ENCODE measurements around the gene MCC.
"Not testable (repeated sequence)": the region's sequence is repeated elsewhere in the genome, so short reads cannot be mapped to it uniquely, and the experiment has no call there.

MCC gene

DNA sequence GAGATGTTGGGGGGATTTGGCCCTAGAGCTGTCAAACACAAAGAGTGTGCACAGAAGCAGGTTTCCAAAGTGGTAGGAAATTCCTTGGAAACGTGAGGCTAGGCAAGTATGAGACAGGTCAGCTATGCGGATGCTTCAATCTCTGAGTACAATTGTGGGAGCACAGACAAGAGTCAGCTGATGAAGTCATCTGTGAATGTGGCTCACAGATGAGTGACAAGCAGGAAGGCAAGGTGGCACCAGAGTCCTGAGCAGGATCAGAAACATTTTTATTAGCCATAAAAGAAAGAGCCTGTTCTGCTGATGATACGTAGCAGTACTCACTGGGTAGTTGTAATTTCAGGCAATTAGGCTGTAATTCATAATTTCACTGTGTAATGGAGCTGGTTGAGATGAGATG is 394.7 kb downstream of the MCC start:
- no peak for DNase-seq

DNA sequence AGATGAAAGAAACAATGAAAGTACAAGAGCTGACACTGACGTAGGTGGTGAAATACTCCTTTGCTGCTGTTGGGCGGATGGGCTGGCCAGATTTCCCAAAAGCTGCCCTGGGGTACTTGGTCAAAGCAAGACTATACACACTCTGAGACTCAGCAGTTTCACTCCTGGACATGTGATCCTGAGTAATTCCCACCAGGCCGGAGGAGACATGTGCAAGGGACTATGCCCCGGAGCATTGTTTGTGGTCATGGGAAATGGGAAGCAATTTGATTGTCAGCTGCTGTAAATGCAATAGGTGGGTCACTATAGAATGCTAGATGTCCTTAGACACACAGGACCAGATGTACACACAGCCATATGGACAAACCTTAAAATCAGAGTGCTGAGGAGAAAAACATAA is 395.6 kb downstream of the MCC start:
- DNase-seq = no peak

DNA sequence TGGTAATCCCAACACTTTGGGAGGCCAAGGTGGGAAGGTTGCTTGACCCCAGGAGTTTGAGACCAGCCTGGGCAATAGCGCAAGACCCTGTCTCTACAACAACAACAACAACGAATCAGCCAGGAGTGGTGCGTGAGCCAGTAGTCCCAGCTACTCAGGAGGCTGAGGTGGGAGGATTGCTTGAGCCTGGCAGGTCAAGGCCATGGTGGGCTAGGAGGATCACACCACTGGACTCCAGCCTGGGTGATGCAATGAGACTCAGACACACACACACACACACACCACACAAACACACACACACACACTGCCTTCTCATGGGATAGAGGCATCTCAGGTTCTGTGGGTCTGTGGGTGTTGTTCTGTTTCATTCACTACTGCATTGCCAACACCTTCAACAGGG is 396.6 kb downstream of the MCC start:
- no peak for DNase-seq

DNA sequence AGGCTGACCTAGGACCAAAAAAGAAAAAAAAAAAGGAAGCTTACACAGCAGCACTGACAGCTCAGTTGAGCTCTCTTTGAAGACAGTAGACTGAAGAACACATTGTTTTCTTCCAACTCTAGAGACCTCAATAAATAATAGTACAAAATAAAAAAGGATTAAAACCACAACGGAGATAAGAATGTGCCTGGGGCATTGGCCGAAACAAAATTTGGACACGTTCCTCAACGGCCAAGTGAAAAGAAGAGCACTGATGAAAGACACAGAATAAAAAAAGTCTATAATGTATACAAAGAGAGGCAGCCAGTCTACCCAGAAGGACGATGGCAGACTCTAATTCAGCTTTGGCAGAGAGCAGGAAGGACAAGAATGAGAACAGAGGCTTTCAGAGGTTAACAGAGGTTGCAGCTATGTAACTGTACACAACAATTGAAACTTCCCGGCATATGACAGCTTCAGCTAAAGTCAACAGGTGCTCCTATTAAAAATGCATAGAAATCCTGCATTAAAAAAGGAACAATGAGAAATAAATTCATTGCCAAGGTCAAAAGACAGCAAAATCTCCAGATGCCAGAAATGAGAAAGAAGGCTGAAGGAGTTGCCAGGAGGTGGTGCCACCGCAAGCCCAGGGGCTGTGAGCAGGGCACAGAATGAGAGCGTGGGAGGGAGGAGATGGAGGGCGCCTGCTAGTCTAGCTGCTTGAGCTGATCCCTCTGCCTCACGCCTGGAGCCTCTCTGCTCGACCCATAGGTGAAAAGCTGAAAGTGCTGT is 397.7 kb downstream of the MCC start:
- no peak for DNase-seq

DNA sequence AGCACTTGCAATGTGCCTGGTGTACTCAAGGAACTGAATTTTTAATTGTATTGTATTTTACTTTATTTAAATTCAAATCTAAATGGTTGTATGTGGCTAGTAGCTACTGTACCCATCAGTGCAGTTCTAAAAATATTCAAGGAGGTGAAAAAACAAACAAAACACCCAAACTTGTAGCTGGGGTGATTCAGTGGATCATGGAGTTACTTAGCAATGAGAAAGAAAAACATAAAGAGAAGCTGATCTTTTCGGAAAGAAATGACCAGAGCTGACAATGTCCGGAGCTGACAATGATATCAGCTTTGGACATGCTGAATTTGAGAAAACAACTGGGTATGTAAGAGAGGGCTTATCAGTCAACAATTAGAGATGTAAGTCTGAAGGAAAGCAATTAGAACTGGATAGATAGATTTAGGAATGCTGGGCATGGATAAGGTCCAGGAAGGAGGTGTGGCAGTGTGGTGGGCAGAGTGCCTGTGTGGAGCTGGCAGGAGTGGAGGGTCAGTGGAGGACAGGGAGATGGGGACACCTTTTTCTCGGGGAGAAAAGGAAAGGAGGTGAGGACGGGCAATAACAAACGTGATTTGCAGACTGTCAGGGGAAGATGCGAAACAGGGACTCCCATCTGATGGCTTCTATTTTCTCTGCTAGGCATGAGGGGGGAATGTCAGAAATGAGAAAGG is 398.5 kb downstream of the MCC start:
- no peak for DNase-seq

DNA sequence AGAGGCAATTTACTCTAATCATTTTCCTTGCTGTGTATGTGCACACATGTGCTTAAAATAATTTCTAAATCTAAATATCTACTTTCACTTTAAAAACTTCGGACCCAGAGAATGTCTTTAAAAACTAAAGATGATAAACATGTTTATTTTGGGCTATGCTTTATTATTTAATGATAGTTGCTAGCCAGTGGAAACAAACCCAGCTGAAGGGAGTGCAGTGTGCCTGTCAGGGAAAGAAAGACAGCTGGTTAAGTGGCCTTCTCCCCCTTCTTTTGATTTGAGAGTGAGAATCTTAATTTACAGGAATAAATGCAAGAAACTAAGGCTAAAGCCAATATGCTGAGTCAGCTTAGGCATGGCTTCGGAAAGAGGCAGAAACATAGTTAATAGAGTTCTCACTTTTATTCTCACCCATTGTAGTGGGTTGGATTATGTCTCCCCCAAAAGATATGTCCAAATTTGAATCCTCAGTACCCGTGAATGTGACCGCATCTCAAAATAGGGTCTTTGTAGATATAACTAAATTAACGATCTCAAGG is 400.2 kb downstream of the MCC start:
- DNase-seq = no peak

DNA sequence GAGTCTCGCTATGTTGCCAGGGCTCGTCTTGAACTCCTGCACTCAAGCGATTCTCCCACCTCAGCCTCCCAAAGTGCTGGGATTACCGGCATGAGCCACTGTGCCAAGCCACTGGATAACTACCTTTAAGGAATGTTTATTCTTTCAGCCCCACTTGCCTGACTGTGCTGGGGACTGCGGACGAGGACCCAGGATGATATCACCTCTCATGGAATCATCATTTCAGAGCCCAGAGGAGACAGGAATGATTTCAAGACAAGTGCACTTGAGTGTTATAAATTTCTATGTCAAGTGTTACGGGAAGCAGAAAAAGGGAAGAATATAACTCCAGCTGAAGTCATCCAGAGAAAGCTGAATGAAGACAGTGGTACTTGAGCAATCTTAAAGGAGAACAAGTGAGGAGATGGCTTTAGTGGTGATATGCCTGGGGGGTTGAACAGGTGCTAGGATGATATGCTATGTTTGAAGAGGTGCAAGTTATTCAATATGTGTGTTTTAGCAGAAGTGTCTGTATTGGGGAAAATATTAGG is 402.3 kb downstream of the MCC start:
- no peak for DNase-seq

DNA sequence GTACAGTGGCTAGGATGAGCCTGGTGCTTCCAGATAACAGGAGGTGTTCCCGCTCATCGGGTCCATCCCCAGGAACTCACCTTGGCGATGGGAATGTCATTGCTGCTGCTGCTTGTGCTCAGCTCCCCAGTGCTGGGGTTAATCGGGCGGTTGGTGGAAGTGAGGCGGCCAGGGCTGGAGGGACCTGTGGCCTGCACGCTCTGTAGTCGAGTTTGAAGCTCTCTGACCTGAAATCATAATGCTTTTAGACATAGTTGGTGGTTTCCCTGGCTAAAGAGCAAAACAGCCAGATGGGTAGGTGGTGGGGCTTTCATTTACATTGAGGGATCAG is 403.2 kb downstream of the MCC start:
- DNase-seq = no peak

DNA sequence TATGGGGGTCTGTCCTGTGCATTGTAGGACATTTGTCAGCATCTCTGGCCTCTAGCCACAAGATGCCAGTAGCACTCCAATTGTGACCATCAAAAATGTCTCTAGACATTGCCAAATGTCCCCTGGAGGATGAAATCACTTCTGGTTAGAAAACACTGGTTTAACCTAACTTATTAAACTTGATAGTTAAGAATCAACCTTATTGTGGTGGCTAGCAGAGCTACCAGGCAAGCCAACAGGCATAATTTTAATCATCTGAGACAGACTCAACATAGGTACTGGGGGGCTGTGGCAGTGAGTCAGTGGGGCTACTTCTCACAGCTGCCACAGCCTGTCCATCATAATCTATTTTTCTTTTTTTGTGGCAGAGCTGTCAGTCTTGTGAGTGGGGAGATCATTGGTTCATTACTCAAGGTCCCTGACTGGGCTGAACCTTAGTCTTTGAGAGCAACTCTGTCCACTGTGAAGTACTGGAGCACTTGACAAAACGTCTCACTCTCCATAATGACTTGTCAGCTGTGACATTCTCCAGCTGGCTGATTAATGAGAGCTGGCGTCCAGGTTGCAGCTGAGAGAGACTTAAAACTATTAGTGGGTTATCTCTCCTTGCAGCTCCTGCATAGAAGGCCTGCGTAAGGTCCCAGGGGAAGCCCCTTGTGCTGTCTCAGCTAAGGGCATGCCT is 403.7 kb downstream of the MCC start:
- no peak for DNase-seq

DNA sequence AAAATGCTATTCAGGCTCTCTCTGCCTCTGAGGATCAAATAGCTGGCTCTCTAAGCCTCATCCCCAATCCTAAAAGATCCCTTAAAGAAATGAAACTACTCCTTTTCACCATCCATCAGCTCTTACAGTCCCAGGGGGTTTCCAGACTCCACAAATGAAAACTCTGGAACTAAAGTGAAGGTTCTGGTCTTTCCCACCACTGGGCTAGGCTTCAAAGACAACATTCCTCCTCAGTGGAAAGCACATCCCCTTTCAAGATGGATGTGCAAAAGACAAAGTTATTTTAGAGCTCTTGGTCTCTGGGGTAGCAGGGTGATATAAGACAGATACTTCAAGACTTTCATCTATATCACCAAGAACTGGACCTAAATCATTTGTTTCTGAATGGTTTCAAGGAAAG is 404.8 kb downstream of the MCC start:
- DNase-seq = no peak

DNA sequence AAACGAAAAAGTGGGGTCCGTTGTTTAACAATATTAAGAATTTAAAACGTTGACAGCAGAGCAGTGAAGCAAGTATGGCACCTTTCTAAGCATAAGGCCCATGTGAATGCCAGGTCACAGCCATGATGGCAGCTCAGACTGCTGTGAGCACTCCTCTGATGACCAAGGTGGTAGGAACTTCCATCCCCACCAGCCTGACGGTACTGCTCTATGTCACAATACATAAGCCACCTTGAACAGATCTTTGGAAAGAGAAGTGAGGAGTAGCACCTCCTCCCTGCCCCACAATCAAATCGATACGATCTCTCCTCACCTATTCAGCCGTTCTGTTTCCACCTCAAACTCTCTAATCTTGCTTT is 405.7 kb downstream of the MCC start:
- DNase-seq = no peak

DNA sequence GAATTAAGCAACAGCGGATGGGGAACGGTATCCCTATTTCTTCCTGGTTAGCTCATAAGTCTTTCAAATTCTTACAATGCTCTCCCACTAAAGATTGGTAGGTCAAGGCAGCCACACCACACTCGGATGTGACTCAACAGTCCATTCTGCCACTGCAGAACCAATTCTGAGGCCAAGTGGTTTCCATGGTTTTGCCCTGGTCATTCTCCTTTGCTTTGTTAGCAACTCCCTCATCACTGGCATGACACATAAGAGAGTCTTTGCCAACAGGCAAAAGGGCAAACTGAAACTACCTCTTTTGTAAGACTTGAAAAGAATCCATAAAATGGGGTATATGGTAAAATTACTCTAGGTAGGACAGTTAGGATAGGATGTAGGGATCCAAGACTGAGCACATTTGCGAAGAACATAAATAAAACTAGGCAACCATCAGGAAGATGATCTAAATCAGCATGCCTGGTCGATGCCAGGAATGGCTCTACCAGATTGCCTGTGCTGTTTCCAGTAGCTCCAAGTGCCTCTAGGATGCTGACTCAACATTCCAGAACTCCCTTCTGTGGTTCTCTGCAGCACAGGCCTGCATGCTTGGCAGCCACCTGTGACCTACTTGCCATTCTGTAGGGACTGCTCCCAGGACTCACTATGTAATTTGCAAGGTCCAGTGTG is 406.2 kb downstream of the MCC start:
- no peak for DNase-seq

DNA sequence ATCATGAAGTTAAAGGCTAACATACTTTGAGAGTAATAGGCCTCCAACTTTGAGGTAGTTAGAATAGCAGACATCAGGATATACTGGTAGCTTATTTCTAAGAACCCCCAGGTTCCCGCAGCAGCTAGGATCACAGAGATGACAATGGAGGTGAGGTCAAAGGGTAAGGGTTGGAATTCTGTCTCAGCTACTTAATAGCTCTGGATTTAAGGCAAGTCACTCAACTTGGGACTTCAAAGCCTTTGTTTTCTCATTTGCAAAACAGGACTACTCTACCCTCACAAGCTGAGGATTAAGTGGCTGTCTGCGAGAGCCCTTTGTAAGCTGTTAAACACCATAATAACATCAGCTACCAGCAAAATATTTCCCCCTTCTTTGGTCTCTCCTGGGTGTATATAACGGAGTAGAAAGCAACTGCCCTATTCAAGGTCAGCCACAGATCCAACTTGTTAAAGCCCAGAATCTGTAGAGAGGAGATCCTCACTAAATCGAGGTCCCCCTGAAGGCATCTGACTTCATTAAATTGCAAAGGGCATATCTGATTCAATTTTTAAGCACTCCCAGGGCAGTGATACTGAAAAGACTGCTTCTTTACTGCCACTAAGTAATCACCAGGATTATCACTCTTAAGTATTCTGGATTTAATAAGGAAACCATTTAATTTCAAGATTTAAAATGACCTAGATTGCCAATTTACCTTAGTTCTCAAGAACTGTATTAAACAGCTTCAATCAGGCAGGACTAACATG is 407.0 kb downstream of the MCC start:
- no peak for DNase-seq

DNA sequence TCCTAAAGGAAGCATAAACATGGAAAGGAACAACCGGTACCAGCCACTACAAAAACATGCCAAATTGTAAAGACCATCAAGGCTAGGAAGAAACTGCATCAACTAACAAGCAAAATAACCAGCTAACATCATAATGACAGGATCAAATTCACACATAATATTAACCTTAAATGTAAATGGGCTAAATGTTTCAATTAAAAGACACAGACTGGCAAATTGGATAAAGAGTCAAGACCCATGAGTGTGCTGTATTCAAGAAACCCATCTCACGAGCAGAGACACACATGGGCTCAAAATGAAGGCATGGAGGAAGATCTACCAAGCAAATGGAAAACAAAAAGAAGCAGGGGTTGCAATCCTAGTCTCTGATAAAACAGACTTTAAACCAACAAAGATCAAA is 411.6 kb downstream of the MCC start:
- DNase-seq = not testable (repeated sequence)

DNA sequence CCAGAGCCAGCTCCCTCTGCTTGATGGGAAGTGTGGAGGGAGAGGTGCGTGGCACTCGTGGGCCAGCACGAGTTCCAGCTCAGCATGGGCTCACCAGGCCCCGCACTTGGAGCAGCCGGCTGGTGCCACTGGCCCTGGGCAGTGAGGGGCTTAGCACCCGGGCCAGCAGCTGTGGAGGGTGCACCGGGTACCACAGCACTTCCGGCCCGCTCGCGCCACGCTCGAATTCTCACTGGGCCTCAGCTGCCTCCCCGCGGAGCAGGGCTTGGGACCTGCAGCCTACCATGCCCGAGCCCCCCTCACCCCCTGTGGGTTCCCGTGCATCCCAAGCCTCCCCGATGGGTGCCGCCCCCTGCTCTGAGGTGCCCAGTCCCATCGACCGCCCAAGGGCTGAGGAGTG is 413.2 kb downstream of the MCC start:
- DNase-seq = no peak

DNA sequence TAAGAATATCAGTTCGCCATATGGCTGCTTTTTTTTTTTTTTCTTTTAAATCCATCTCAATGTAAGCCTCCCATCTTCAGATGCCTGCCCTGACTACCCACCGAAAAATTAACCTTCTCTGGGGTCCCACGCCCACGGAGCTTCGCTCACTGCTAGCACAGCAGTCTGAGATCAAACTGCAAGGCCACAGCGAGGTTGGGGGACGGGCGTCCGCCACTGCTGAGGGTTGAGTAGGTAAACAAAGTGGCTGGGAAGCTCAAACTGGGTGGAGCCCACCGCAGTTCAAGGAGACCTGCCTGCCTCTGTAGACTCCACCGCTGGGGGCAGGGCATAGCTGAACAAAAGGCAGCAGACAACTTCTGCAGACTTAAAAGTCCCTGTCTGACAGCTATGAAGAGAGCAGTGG is 414.6 kb downstream of the MCC start:
- DNase-seq = not testable (repeated sequence)

DNA sequence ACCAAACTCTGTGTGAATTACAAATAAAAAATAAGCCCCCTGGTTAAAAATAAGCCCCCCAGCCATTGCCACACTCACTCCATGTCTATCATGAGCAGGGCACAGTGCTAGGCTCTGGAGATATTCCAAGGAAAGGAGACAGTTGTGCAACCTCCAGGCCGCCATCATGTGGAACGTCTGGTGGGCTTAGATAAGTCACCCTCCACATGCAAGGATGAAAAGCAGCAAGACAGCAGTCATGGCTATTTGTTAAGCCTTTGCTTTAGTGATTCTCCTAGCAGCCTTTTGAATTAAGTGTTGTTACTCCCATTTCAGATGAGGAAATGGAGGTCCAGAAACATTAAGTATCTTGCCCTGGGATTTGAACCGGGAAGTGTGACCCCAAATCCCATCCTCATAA is 416.9 kb downstream of the MCC start:
- DNase-seq = no peak

DNA sequence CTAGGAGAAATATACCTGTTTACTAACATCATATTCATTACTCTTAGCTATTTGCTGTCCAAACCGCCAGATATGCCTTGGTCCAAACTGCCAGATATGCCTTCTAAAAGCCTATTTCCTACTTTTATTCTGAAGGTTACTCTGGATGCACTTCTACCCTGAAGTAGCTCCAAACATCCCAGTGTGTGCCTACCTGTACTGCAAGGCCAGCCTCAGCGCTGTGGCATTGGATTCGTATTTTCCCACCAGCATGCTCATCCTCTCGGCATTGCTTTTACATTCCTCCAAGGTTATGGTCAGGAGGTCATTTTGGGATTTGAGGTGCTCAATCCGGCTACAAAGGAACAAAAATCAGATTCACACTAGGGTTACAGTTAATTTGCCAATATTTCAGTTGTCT is 417.4 kb downstream of the MCC start:
- DNase-seq = no peak

DNA sequence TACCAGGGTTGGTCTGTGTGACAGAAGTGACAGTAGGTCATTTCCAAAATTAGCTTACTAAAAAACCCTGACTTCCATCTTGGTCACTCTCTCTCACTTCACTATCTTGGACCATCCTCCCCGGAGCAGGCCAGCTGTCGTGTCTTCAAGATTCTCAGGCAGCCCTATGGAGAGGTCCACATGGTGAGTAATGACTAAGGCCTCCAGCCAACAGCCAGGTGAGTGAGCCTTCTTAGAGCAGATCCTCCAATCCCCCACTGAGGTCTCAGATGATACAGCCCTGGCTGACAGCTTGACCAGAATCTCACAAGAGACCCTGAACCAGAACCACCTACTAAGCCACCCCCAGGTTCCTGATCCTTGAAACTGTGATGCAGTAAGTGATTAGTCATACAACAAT is 419.7 kb downstream of the MCC start:
- no peak for DNase-seq

DNA sequence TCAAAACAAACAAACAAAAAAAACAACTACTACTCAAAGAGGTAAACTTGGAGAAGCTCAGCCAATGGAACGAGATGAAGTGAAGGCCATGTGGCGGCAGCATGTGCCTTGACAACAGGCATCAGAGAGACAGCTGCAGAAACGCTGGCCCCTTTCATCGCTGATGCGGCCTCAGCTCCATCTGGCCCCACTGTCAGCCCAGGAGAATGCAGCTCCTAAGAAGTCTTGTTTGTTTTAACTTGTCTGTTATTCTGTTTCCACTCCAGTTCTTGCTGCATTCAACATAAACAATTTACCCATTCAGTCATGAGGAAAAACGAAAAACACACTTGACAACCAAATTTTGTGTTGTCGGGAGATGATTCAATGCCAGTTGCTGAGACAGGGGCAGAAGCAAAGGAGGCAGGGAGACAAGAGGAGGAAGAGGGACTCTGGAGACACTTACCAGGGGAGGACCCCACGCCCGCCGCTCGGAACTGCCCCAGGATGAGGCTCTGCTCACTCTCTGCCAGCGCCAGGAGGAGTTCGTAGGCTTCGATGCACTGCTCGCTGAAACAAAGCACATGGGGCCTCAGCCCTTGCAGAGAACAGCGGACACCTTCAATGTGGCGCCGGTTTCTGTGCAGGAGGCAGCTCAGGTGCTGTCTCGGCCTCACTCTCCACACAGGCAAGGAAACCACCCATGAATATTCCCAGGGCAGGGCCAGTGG is 420.5 kb downstream of the MCC start:
- no peak for DNase-seq

DNA sequence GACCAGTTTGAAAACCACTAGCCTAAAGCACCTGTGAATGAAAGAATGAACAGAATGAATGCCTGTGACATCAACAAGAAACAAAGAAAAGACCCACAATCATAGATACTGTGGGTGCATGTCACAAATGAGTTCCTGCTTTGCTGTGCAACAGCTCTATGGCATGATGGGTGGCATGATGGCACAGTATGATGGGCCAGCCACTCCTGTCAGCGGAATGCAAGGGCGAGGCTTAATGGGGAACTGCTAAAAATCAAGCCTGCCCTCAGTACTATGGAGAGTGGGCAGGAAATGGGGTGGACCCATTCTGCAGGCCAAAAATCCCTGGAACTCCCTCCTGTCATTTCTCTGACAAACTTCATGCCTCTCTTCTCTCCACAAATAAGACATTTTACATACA is 422.6 kb downstream of the MCC start:
- DNase-seq = no peak

DNA sequence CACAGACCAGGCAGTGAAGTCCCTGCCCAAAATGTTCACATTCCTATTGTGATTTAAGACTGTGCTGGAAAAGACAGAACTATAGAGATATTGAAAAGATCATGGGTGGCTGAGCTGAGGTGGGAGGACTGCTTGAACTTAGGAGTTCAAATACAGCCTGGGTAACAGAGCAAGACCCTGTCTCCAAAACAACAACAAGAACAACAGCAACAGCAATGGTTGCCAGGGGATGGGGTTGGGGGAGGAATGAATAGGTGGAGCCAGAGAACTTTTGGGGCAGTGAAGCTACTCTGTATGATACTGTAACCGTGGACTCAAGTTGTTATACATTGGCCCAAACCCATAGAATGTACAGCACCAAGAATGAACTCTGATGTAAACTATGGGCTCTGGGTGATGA is 423.4 kb downstream of the MCC start:
- DNase-seq = no peak

All from RPMI8226 (cell line).